Panc1 (cell line): Measurements from ENCODE around the gene KBTBD2. TPM values are rescaled to one million over a fixed set of nuclear protein-coding genes. Genes with fewer than 3 reads are reported as not detected.
"Not testable (repeated sequence)": the region's sequence is repeated elsewhere in the genome, so short reads cannot be mapped to it uniquely, and the experiment has no call there.

Experiments
- ATAC-seq: fragments of 200-7000 bp; cut with Tn5 transposase; 2 replicates; pipeline ENCODE4 v1.9.1; 2020; ENCODE audit warnings: mild to moderate bottlenecking, moderate library complexity
- BruUV-seq: library from RNA; stranded (reverse); fragments of 400-500 nt; replicated peaks from 2 replicates; lab custom pipeline; 2021; lab: Mats Ljungman, UMichigan
- CTCF ChIA-PET: fragments of 300-600 bp; sonication (Branson Sonifier 250); formaldehyde crosslinking; loops from one replicate; lab custom pipeline; 2022; ENCODE audit warnings: antibody characterized with exemption; lab: Charles Lee
- POLR2A ChIA-PET: fragments of 300-600 bp; sonication (Branson Sonifier 250); formaldehyde crosslinking; loops from one replicate; lab custom pipeline; 2022; ENCODE audit warnings: antibody characterized with exemption; lab: Charles Lee
- DNase-seq: peaks from one replicate; pipeline ENCODE4 v3.0.0-alpha.2; 2010; ENCODE audit warnings: low read depth, low spot score
- H3K27ac ChIP-seq: 2 replicates; pipeline ENCODE4 v1.5.1; 2011; ENCODE audit warnings: mild to moderate bottlenecking, low read length, inconsistent platforms
- H3K27me3 ChIP-seq: fragments of 200-500 bp; sonication (Bioruptor generic); 2 replicates; pipeline ENCODE4 v1.6.0; 2014; ENCODE audit warnings: low read length, inconsistent platforms; ENCODE audit not compliant: control insufficient read depth, insufficient read depth
- H3K36me3 ChIP-seq: fragments of 200-500 bp; sonication (Bioruptor generic); 2 replicates; pipeline ENCODE4 v1.5.1; 2014; ENCODE audit warnings: inconsistent platforms, mild to moderate bottlenecking, low read length, moderate library complexity; ENCODE audit not compliant: control insufficient read depth, insufficient read depth
- H3K4me1 ChIP-seq: 2 replicates; pipeline ENCODE4 v1.5.1; 2011; ENCODE audit warnings: inconsistent platforms, mild to moderate bottlenecking, low read length, moderate library complexity; ENCODE audit not compliant: control insufficient read depth, insufficient read depth
- H3K4me3 ChIP-seq, 2 experiments: 2 replicates each; pipeline ENCODE4 v1.5.1; 2011 to 2012; ENCODE audit warnings: low read depth in 2 of 2, low read length in 2 of 2, mild to moderate bottlenecking in 2 of 2, inconsistent platforms in 1 of 2, moderate library complexity in 1 of 2
- H3K9me3 ChIP-seq: fragments of 200-500 bp; sonication (Bioruptor generic); 2 replicates; pipeline ENCODE4 v1.5.1; 2014; ENCODE audit warnings: low read depth, mild to moderate bottlenecking, inconsistent platforms, low read length, moderate library complexity; ENCODE audit not compliant: control insufficient read depth, insufficient read depth
- POLR2AphosphoS5 ChIP-seq: IDR thresholded peaks from 2 replicates; pipeline ENCODE4 v1.6.1; 2012; ENCODE audit warnings: mild to moderate bottlenecking, low read depth, low read length, moderate library complexity
- TCF7L2 ChIP-seq: IDR thresholded peaks from 2 replicates; pipeline ENCODE4 v1.6.1; 2011; ENCODE audit warnings: mild to moderate bottlenecking, low read depth, low read length, inconsistent platforms
- in situ Hi-C: cut with HindIII; loops from 2 replicates; pipeline ENCODE4 v1.10.0; 2016; ENCODE audit warnings: low sequenced_read_pairs, low pct_unique_long_range_greater_than_20kb
- intact Hi-C: fragments of 100-400 bp; cut with micrococcal nuclease; formaldehyde crosslinking; loops from one replicate; pipeline ENCODE4 v1.10.0; 2022; ENCODE audit not compliant: unreplicated experiment
- total RNA-seq: library from RNA; stranded (reverse); gene quantifications from one replicate; pipeline ENCODE4 v1.2.1, GENCODE V29; 2021; ENCODE audit not compliant: unreplicated experiment
- TF ChIP-seq, protein P1 (sequence below): fragments of 450-650 bp; IDR thresholded peaks from 2 replicates; pipeline ENCODE4 v1.5.1; 2017; ENCODE audit warnings: mild to moderate bottlenecking

KBTBD2 gene
- total RNA-seq, 1 experiment from 2014 or later: 36.8 TPM

DNA sequence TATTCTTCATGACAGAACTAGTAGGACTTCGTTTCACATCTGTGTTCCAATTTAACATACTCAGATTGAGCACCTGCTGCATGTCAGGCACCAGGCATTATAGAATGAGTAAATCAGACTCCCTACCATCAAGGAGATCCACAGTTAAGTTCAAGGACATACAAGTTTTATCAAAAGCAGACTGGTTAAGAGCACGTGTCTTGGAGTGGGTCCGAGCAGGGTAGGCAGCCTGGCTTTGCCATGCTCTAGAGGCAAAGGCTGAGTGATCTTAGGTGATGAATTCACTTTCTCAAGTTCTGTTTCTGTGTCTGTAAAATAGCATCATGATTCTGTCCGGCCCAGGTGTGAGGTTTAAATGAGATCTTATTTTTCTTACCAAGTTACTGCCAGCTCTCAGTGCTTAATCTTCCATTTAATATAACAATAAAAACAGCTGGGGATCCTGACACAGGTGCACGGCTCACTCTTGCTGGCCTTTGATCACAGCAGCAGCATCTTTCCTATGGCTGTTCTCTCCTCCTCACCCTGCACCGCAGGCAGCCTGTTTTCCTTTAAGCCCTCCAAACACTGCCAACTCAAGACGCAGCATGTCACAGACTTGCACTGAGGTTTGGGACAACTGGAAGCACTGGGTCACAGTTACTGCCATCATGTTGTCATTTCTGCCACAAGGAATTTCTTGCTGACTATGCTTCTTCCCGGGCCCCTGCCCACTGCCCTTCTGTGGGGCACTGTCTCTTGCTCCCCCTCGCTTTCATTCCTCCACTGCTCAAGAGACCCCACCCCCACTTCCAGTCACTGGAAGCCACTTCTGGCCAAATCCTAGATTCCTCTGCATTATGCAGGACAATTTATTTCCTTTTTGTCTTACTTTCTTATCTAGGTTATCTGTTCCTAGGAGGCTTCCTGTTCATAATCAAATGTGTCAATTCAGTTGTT lies 35.5 kb downstream of the KBTBD2 start:
- POLR2A ChIA-PET, in situ Hi-C loops, H3K27ac ChIP-seq, H3K4me1 ChIP-seq, H3K36me3 ChIP-seq, intact Hi-C loops, H3K4me3 ChIP-seq, DNase-seq, BruUV-seq, CTCF ChIA-PET, H3K27me3 ChIP-seq, H3K9me3 ChIP-seq: not testable (repeated sequence)
- peak; percentile 24; the same call in 1 of the 2 replicates for ATAC-seq
- TF ChIP-seq TCF7L2: 0 out of 2 replicates have a peak, but pooled peaks have one; percentile 20

DNA sequence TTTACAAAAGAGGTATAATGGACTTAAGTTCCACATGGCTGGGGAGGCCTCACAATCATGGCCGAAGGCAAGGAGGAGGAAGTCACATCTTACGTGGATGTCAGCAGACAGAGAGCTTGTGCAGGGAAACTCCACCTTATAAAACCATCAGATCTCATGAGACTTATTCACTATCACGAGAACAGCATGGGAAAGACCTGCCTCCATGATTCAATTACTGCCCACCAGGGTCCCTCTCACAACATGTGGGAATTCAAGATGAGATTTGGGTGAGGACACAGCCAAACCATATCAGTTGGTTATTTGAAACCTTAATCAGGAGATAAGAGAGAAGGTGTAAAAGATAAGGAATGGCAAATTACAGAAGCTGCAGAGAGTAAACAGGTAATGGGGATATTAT lies 40.9 kb downstream of the KBTBD2 start:
- H3K36me3 ChIP-seq, DNase-seq, BruUV-seq, in situ Hi-C loops, H3K27me3 ChIP-seq, H3K4me1 ChIP-seq, H3K27ac ChIP-seq, ATAC-seq, H3K4me3 ChIP-seq, H3K9me3 ChIP-seq, CTCF ChIA-PET, intact Hi-C loops, POLR2A ChIA-PET: not testable (repeated sequence)

DNA sequence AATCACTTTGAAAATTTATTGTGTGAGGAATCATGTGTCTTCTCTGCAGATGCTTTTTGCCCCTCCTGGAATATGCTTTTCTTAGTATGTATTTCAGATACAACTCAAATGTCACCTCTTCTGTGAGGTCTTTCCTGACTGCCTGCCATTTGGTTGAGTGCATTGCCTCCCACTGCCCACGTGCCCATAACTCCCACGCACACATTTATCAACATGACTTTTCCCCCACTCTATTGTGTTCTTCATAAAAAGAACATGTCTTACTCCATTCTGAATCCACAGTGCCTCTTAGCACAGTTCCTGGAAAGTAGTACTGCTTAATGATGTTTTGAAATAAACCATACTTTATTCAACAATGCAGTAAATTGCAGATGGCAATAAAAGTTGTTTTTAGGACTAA lies 42.9 kb downstream of the KBTBD2 start:
- BruUV-seq, H3K27ac ChIP-seq, H3K9me3 ChIP-seq, H3K4me3 ChIP-seq, DNase-seq, H3K4me1 ChIP-seq, ATAC-seq, H3K27me3 ChIP-seq, in situ Hi-C loops, H3K36me3 ChIP-seq, intact Hi-C loops, CTCF ChIA-PET, POLR2A ChIA-PET: not testable (repeated sequence)

DNA sequence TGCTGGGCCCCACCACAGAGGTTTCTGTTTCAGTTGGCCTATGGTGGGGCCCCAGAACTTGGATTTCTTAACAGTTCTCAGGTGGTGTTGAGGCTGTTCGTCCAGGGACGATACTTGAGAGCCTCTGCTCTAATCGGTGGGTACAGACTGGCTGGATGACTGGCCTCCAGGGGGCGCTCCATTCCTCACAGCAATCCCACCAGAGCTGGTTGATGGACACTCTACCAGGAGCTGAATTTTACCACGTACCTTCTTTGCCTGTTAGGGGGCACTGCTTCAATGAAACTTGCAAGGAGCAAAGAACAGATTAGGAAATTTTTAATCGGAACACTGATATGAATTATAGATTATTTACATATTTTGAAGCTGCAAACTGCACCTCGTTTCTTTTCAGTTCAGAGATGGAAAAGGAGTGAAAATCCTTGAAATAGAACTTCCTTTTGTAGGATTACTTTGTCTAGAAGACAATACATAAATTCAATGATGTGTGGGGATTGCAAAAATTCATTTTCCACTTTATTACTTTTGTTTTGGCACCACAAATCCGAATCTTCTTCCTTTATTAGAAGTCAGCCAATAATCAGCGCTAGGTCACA lies 44.8 kb downstream of the KBTBD2 start:
- no peak for TF ChIP-seq POLR2AphosphoS5
- TF ChIP-seq, protein P1, sequence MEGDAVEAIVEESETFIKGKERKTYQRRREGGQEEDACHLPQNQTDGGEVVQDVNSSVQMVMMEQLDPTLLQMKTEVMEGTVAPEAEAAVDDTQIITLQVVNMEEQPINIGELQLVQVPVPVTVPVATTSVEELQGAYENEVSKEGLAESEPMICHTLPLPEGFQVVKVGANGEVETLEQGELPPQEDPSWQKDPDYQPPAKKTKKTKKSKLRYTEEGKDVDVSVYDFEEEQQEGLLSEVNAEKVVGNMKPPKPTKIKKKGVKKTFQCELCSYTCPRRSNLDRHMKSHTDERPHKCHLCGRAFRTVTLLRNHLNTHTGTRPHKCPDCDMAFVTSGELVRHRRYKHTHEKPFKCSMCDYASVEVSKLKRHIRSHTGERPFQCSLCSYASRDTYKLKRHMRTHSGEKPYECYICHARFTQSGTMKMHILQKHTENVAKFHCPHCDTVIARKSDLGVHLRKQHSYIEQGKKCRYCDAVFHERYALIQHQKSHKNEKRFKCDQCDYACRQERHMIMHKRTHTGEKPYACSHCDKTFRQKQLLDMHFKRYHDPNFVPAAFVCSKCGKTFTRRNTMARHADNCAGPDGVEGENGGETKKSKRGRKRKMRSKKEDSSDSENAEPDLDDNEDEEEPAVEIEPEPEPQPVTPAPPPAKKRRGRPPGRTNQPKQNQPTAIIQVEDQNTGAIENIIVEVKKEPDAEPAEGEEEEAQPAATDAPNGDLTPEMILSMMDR: peak; percentile 98
- Histone ChIP-seq H3K4me1 (no peaks in the 10 kb centered on the region), H3K4me3 (no peak overlapping the region), H3K27me3 (no peaks in the 10 kb centered on the region), H3K27ac (no peak overlapping the region), H3K9me3 (no peaks in the 10 kb centered on the region), H3K36me3 (peaks cover 2% of the 10 kb centered on the region; the same call in 1 of the 2 replicates)
- ChIA-PET CTCF (interaction anchor here (0.6 to 1.1 kb wide), 9 partner anchors 16 to 190 kb away, joined by 3 to 8 read pairs (median 3); no protein-coding TSS in a partner anchor), POLR2A (interaction anchor here (0.6 kb wide), 1 partner anchor 23 kb away, joined by 3 read pairs; no protein-coding TSS in a partner anchor)
- in situ Hi-C loops (no loop called here), intact Hi-C loops (no loop called here)
- BruUV-seq: no TSS peak
- ATAC-seq: peak; percentile 100
- DNase-seq: peak; percentile 59

DNA sequence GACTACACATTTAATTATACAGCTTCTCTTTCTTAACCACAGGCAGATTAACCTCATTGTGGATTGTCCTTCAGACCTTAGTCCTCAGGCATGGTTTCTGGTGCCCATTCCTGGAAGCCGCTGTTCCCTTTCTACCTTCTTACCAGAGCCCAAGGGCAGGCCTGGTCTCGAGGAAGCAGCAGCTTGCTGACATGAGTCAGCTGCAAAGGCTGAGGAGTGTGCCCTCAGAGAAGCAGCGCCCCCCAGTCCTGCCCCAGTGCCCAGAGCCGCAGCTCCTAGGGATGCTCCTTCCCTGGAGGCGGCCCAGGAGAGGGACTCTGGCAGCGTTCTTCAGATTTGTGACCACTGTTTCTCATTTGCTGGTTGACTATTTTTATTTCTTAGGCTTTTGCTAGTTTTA lies 46.8 kb downstream of the KBTBD2 start:
- in situ Hi-C loops, H3K4me3 ChIP-seq, ATAC-seq, BruUV-seq, intact Hi-C loops, H3K4me1 ChIP-seq, POLR2A ChIA-PET, H3K9me3 ChIP-seq, CTCF ChIA-PET, H3K36me3 ChIP-seq, H3K27ac ChIP-seq, H3K27me3 ChIP-seq, DNase-seq: not testable (repeated sequence)

DNA sequence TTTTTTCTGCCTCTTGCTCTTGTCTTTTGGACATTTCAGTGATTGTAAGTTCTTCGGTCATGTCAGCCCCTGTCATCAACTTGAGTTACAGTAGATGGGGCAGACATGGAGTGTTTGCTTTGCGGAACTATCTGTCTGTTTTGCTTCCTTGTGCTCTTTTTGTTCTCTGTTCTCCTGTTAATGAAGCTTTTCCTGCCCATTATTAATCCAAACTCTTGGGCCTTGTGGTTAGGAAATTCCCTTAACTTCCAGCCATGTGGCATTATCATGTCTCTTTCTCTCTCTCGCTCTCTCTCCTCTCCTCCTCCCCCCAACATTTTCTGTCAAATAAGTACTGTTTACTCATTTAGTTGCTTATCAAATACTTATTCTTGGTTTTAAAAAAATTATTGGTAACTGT lies 47.8 kb downstream of the KBTBD2 start:
- BruUV-seq, POLR2A ChIA-PET, H3K36me3 ChIP-seq, H3K4me1 ChIP-seq, H3K9me3 ChIP-seq, in situ Hi-C loops, H3K27ac ChIP-seq, H3K4me3 ChIP-seq, CTCF ChIA-PET, ATAC-seq, H3K27me3 ChIP-seq, DNase-seq, intact Hi-C loops: not testable (repeated sequence)
